ENCODE measurements around the gene SLMAP.

- TF ChIP-seq CTCF (IDR thresholded peaks at IDR 0.05; ENCODE audit: insufficient read depth, low read length) (no peak), POLR2AphosphoS5 (IDR thresholded peaks at IDR 0.05; ENCODE audit: low read depth) (no peak)
Measured at GRCh38 chr3:57956833-57957174, 200.7 kb downstream of the SLMAP start.

Data from HL-60 (cell line).